PC-3 (cell line): ENCODE data around the gene OR10A3.

Source experiments
- EZH2 ChIP-seq: fragments of 300-600 bp; sonication (generic); IDR thresholded peaks from one replicate; pipeline ENCODE4 v1.6.1; 2017; ENCODE audit warnings: antibody characterized with exemption, mild to moderate bottlenecking, low read length; ENCODE audit not compliant: unreplicated experiment
- TF ChIP-seq, protein P1 (sequence below): fragments of 300-600 bp; sonication (generic); conservative IDR thresholded peaks from 2 replicates; pipeline ENCODE4 v1.5.1; 2017; ENCODE audit warnings: antibody characterized with exemption, low read depth, mild to moderate bottlenecking, low read length

DNA sequence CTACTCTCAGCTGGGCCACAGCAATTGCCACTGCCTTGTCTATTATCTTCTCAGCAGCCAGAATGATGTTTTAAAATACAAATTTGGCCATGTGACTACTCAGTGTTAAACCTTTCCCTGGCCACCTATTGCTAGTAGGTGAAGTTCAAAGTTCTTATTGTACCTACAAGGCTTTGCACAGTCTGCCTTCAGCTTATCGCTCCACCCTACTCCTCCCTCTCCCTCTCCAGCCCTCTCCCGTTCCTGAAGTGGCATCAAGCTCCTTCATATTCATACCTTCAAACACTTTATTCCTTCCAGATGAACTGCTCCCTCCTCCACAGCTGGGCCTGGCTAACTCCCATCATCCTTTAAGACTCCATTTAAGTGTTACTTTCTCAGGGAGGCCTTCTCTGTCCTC is 47.7 kb downstream of the OR10A3 start:
- TF ChIP-seq, protein P1, sequence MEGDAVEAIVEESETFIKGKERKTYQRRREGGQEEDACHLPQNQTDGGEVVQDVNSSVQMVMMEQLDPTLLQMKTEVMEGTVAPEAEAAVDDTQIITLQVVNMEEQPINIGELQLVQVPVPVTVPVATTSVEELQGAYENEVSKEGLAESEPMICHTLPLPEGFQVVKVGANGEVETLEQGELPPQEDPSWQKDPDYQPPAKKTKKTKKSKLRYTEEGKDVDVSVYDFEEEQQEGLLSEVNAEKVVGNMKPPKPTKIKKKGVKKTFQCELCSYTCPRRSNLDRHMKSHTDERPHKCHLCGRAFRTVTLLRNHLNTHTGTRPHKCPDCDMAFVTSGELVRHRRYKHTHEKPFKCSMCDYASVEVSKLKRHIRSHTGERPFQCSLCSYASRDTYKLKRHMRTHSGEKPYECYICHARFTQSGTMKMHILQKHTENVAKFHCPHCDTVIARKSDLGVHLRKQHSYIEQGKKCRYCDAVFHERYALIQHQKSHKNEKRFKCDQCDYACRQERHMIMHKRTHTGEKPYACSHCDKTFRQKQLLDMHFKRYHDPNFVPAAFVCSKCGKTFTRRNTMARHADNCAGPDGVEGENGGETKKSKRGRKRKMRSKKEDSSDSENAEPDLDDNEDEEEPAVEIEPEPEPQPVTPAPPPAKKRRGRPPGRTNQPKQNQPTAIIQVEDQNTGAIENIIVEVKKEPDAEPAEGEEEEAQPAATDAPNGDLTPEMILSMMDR: no peak
- no peak for TF ChIP-seq EZH2
